DND-41 (cell line): ENCODE measurements around the gene SPATC1L.
"Not testable (repeated sequence)": the region's sequence is repeated elsewhere in the genome, so short reads cannot be mapped to it uniquely, and the experiment has no call there.

Source experiments
- CTCF ChIP-seq: IDR thresholded peaks from 2 replicates; pipeline ENCODE4 v1.5.1; 2012; ENCODE audit warnings: borderline replicate concordance, low read length, moderate library complexity, mild to moderate bottlenecking; ENCODE audit not compliant: poor library complexity, severe bottlenecking; ENCODE audit errors: extremely low read depth
- EZH2 ChIP-seq: IDR thresholded peaks from 3 replicates; pipeline ENCODE4 v1.6.1; 2012; ENCODE audit warnings: borderline replicate concordance, low read depth, mild to moderate bottlenecking, moderate library complexity, low read length, inconsistent platforms; ENCODE audit not compliant: severe bottlenecking

GRCh38 chr21:46170436-46171193 lies 13.6 kb downstream of the SPATC1L start:
- not testable (repeated sequence) for TF ChIP-seq CTCF, EZH2
